GM12872 (cell line): ENCODE results near the gene ETV6.

ENCODE experiments used
- TF ChIP-seq, protein P1 (sequence below): IDR thresholded peaks from 3 replicates; pipeline ENCODE4 v1.5.1; 2011; ENCODE audit warnings: low read depth, mild to moderate bottlenecking, low read length, moderate library complexity; ENCODE audit not compliant: insufficient read depth

ETV6 gene

DNA sequence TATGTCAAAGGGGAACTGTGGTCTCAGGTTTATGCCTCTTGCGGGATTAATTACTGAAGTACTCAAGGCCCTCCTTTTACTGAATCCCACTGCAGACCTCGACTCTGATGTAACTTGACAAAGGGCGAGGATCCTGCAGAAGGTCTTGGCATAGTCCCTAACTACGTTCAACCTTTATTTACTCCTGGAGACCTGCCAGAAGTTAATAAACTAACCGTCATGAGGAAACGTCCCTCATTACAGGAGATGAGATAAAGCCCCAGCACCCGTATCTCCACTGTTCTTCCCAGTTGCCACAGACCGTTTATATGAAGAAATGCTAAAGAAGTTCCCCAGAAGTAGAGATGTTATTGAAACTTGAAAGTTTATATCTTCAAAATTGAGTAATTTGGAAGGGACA, 190.9 kb downstream of the ETV6 start:
- TF ChIP-seq, protein P1, sequence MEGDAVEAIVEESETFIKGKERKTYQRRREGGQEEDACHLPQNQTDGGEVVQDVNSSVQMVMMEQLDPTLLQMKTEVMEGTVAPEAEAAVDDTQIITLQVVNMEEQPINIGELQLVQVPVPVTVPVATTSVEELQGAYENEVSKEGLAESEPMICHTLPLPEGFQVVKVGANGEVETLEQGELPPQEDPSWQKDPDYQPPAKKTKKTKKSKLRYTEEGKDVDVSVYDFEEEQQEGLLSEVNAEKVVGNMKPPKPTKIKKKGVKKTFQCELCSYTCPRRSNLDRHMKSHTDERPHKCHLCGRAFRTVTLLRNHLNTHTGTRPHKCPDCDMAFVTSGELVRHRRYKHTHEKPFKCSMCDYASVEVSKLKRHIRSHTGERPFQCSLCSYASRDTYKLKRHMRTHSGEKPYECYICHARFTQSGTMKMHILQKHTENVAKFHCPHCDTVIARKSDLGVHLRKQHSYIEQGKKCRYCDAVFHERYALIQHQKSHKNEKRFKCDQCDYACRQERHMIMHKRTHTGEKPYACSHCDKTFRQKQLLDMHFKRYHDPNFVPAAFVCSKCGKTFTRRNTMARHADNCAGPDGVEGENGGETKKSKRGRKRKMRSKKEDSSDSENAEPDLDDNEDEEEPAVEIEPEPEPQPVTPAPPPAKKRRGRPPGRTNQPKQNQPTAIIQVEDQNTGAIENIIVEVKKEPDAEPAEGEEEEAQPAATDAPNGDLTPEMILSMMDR, result no peak

DNA sequence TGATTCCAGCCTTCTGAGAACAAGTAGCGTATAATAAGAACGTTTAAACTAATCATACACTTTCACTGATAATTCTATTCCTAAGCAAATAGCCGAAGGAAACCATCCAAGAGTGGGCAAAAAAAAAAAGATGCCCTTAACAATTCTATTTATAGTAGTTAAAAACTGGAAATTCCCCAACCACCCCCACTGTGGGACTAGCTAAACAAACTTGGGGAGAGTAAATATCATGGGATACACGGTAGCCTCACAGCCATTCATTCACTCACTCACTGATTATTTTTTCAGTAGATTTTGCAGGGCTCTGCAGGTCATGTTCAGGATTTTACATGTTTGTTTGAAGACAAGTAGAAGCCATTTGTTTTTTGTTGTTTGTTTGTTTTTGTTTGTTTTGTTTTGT, 197.0 kb downstream of the ETV6 start:
- TF ChIP-seq, protein P1, result no peak

DNA sequence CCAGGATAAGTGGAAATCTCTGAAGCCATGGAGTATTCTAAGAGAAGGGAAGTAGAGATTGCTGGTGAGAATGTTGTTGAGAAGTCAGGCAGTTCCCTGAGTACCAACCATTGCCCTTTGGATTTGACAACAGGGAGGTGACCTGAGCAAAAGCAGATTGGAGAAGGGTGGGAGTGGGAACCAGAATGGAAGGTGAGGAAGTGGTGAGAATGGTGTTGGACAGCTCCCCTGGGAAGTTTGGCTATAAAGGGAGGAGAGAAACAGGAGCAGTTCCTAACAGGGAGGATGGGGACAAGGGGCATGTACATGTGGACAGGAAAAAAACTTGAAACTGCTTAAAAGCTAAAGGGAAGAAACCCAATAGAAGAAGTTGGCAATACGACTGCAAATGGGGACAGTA, 198.1 kb downstream of the ETV6 start:
- TF ChIP-seq, protein P1, result no peak

DNA sequence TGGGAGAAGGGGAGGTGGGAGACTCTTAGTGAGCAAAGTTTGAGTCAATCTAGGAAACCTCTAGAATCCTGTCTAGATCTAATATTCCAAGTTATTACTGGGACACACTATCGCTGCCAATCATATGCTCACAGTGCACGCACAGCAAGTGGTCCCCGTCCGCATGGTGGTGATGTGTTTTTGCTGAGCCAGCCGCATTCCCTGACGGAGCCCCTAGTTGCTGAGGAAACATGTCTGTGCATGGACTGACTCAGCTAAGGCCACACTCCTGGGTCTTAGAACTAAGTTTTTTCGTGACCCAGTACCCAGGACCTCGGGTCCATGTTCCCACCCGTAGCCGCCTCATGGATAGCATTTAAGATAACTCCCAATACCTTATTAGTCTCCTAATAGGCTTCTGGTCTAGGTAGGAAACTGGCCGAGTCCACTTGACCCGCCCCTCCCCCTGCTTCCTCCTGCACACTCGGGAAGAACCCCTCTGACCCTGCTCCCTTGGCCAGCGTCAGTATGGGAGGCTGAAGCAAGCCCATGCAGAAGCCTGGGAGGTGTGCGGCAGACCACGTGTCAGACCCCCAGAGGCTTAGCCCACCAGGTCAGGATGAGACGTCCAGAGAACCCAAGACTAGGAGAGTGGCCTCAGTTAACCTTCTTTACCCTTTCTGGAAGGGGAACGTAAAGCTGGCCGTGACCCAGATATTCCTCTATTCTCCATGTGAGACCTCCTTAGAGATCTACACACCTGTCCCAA, 200.5 kb downstream of the ETV6 start:
- TF ChIP-seq, protein P1, result no peak

DNA sequence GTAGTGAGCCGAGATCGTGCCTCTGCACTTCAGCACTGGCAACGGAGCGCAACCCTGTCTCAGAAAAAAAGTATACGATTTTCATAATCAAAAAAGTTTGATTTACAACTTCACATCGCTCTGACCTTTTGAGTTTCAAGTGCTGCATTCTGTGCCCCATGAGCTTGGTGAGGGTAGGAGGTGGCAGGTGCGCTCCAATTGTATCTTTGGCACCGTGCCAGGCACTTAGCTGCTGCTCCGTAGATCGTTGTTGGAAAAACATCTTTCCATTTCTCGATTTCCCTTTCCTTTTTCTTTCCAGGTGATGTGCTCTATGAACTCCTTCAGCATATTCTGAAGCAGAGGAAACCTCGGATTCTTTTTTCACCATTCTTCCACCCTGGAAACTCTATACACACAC, 203.7 kb downstream of the ETV6 start:
- TF ChIP-seq, protein P1, result no peak

DNA sequence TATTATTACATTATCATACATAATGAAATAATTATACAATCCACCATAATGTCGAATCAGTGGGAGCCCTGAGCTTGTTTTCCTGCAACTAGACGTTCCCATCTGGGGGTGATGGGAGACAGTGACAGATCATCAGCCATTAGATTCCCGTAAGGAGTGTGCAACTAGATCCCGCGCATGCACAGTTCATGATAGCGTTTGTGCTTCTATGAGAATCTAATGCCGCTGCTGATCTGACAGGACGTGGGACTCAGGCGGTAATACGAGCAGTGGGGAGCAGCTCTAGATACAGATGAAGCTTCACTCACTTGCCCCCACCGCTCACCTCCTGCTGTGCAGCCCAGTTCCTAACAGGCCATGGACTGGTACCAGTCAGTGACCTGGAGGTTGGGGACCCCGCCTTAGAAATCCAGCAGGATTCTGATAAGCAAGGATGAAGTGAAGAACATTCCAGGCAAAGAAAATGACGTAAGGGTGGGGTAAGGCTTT, 204.6 kb downstream of the ETV6 start:
- TF ChIP-seq, protein P1, result no peak

DNA sequence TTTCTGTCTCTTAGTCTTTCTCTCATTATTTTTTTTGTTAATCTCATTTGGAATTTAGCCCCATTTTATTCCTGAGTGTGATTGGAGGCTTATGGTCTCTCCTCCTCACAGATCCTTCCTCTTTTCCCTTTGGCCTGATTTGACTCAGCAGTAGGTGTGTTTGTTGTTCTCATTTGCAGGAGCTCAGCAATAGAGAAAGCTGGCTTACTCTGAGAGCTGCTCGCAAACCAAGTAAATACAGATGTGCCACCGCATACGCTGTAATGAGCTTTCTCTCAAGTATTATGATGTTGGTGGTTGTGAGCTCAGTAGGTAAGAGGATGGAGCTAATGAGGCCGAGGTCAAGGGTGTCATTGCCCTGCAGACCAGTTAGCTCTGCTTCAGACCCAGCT, 206.5 kb downstream of the ETV6 start:
- TF ChIP-seq, protein P1, result no peak

DNA sequence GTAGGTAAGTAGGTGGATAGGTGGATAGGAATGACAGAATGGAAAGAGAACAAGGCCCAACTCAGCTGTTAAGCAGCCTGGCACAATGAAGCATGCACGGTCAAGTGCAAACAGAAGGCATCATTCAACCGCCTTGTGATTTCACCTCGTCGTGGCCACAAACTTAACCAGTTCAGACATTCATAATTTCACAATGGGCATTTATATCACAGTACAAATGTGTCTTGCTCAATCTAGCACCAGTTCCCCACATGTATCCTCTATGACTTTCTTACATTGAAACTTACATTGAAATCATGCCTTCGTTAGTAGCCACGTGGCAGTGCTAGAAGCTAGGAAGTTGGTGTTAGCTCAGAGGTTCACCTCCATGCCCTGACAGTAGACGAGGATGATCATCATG, 207.5 kb downstream of the ETV6 start:
- TF ChIP-seq, protein P1, result no peak
